ENCODE measurements around the gene TNFSF10.

TNFSF10 gene

DNA sequence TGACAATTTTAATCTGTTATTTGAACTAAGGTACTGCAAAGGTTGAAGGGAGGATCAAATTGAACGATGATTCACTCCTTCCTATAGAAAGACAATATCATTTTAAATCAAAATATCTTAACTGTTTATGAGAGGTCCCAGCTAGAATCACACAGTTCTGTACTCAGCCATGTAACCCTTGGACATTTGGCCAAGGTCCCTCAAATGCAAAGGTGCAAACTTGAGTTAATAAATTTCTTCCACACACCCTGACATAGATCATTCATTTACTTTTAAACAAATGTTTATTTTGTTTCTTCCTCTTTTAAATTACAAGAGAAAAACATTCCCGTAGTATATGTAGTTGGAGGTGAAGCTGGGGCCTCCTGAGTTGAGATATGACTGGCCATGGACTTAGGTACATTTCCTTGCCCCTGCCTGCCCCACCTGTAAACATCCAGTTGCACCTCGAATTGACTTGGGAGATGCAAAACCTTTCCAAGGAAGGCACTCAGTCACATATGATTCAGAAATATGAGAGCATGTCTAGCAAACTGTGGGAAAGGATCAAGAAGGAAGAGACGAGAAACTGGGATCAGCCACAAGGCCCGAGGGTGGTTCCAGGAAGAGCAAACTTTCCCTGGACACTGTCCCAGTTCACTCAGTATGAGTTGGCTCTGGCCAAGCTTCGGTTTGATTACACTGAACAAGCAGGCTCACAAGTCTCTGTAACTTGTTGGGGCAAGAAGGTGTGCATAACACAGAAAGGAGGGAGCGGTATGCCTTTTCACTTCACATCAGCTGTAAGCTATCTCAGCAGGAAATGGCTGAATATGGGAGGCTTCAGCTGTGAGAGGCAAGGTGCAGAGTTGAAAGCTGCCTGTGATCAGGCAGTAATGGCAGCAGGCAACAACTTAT is 6.7 kb downstream of the TNFSF10 start:
- no peak for DNase-seq

DNA sequence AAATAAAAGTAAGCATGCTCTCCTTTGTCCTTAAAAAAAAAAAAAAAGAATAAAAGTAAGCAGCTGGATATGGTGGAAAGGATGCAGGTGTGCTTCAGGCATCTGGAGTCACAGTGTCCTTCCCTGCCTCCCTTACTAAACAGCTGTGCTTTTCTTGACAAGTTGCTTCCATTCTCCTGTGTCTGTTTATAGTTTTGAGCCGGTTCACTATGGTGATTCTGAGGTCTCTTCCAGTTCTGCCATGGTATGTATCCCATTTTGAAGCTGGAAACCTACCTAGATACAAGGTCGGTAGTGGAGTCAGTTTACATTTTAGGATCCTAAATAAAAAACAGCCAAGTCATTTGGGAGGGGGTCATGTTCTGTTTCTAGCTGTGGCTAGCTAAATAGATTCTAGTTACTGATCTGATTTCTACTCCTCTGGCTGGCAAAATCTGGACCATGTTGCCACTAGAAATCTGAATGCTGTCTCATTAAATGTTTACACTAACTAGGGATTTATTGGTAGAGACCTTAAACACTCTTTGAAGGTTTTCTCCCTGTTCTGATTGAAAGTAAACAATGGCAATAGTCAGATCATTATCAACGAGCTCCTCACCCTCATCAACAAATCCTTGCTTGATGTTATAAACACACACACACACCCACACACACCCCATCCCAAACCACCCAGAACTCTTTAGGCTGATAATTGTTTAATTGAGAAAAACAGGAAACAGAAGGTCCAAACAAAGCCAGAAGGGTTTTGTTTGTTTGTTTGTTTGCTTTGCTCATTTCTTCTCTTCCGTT is 7.9 kb downstream of the TNFSF10 start:
- DNase-seq, result no peak

- DNase-seq, result no peak
These were observed 8.6 kb downstream of the TNFSF10 start for GRCh38 chr3:172514678-172515077.

GRCh38 chr3:172513488-172513887 is 9.7 kb downstream of the TNFSF10 start:
- DNase-seq, result no peak

DNA sequence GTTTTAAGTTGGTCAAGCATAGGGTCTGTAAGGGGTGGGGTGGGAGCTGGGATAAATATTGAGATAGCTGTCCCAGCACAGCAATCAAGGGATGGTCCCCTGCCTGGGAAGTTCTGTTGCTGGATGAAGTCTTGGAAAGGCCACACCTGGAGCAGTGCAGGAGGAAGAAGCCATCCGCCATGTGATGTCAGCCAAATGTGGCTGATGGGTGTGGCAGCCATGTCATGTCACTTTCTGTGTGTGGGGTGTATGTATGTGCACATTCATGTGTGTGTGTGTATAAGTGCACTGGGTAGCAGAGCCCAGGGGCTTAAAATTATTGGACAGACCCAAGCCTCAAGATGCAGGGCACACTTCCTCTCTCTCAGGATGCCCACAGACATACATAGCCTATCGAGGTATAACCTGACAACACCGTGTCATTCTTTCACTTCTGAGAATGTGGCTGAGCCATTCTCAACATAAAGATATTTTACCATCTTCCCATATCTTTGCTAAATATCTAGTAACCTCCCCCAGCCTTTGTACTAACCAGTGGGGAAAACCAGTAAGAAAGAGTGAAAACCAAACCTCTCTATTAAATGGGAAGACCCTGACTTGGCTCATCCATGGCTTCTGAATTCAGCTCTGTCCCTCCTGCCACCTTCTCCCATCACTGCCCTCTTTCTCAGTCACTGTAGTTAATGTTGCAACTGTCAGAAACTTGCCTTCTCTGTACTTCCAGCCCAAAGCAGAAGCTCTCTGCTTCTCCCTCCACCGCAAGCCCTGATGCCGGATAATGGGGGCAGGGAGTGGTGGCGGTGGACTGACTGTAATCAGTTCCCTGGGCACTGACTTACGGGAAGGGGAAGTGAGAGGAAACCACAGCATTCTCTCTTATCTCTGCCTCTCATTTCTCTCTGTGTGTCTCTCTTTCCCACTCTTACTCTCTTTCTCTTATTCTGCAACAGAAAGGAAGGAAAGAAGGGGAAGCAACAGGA is 11.2 kb downstream of the TNFSF10 start:
- DNase-seq, result peak; percentile 78

DNA sequence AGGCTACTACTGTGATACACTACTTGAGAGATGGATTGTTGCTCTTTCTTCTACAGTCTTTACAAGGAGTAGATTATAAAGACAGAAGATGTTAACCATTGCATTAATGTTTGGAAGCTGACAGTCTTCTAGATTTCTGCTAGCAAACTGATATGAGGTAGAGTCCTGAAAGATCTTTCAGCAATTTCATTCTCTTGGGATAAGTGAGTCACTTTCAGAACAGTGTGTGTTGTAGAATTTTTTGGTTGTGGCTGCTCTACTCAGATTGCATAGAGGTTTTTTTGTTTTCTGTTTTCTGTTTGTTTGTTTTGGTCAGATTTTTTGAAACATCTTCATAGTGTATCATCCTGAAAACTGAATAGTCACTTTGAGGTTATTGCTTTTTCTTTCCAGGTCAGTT is 17.1 kb downstream of the TNFSF10 start:
- DNase-seq, result no peak

DNA sequence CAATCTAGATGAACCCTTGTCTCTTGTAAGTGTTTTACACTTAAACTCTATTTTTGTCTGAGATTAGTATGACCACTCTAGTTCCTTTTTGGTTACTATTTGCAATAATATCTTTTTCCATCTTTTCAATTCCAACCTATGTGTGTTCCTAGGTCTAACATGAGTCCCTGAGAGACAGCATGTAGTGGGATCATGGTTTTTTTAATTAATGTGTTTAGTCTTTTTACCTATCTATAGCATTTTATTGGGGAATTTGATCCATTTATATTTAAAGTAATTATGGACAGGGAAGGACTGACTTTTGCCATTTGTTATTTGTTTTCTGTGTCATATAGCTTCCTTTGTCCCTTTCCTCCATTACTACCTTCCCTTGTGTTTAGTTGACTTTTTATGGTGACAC is 21.7 kb downstream of the TNFSF10 start:
- DNase-seq, result no peak

DNA sequence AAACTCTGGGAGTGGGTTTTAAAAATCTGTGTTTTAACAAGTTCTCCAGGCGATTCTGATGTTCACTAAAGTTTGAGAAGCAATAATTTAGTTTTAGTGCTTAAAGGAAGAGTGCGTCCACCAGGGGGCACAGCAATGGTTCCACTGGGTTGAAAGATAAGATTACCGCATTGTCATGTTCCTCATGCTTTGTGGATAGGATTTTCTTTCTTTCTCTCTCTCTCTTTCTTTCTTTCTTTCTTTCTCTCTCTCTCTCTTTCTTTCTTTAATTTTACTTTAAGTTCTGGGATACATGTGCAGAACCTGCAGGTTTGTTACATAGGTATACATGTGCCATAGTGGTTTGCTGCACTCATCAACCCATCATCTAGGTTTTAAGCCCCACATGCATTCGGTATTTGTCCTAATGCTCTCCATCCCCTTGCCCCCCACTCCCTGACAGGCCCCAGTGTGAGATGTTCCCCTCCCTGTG is 33.0 kb downstream of the TNFSF10 start:
- DNase-seq, result peak; percentile 73

DNA sequence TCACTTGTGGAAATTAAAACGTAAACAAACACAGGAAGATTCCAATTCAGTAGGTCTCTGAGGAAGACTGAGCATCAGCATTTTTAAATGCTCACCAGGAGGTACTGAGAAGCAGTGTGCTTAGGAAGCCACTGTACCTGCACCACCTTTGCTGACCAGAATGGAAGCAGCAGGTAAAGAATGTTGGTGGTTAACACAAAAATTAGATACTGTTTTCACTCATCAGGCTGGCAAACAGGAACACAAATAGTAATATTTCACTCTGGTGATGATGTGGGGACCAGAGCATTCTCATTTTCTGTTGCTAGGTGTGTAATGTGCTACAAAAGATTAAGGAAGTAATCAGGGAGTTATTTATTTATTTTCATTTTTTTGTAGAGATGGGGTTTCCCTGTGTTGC is 45.1 kb downstream of the TNFSF10 start:
- no peak for DNase-seq

DNA sequence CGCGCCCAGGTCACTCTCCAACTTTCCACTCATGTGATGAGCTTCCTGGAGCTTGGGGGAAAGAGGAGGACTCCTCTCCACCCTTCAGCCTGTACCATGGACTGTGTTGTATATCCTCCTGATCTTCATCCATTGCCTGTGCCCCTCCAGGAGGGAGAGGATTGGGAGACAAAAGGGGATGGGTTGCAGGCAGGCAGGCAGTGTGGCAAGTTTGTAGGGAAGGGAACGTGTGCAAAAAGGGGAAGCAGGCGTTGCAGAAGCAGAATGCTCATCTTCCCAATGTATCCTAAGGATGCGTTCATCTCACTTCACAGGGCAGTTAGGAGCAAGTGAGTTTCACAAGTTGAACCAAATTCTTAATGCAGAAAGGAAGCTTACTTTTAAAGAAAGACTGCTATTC is 46.9 kb downstream of the TNFSF10 start:
- no peak for DNase-seq

DNA sequence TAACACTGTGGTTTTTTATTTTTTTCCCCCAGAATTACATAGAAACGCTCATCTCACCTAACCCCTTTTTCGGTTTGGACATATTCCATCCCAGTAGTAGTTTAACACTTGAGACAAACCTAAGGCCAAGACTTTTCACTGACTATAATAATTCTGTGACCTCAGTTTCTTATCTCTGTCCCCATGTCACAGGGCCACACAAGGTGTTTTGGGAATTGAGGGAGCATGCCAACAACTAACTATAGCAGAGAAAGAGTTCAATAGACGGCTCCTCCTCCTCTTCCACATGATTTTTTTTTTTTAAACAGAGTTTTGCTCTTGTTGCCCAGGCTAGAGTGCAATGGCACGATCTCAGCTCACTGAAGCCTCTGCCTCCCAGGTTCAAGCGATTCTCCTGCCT is 47.5 kb downstream of the TNFSF10 start:
- DNase-seq, result no peak

- no peak for DNase-seq
These were observed 51.3 kb downstream of the TNFSF10 start for GRCh38 chr3:172471903-172472302.

GRCh38 chr3:172470588-172470987 is 52.6 kb downstream of the TNFSF10 start:
- no peak for DNase-seq

GRCh38 chr3:172467170-172467824 is 55.9 kb downstream of the TNFSF10 start:
- no peak for DNase-seq

- no peak for DNase-seq
These were observed 56.6 kb downstream of the TNFSF10 start for GRCh38 chr3:172466553-172467130.

DNA sequence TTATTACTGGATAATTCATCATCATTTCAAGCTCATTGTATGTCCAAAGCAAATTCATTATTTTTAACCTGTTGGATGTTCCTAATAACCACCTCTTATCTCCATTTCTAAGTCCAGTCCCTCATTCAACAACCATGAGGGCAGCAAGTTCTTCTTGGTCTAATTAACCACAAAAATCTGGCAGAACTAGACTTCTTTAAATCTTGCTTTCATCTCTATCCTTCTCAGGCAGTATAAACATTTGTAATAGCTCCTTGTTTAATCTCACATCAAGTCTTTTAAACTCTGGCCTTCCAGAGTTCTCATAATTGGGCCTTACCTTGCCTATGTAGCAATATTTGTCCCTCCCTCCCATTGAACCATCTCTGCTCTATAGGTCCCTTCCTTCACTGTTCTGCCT is 57.9 kb downstream of the TNFSF10 start:
- no peak for DNase-seq

GRCh38 chr3:172464306-172464705 is 58.9 kb downstream of the TNFSF10 start:
- no peak for DNase-seq

GRCh38 chr3:172461530-172462138 is 61.6 kb downstream of the TNFSF10 start:
- no peak for DNase-seq

GRCh38 chr3:172456404-172456803 is 66.8 kb downstream of the TNFSF10 start:
- DNase-seq, result no peak

All from KG1 (cell line).